Memory B cell (primary cell): ENCODE data around the gene GRM5.
"Not testable (repeated sequence)": the region's sequence is repeated elsewhere in the genome, so short reads cannot be mapped to it uniquely, and the experiment has no call there.

Source experiments
- ATAC-seq: fragments of 150-1000 bp; cut with Tn5 transposase; 2 replicates; pipeline ENCODE4 v1.10.0; 2021; ENCODE audit warnings: low read depth, mild to moderate bottlenecking, moderate library complexity
- DNase-seq, 2 donors: peaks; one replicate each; pipeline ENCODE4 v3.0.0; 2022; ENCODE audit warnings: low spot score in 2 of 2
- H3K27ac Mint-ChIP-seq: one replicate; pipeline ENCODE4 v1.8.0; 2022; ENCODE audit warnings: mild to moderate bottlenecking, moderate library complexity, mixed read lengths
- H3K27me3 Mint-ChIP-seq: one replicate; pipeline ENCODE4 v1.8.0; 2022; ENCODE audit warnings: mixed read lengths
- H3K36me3 Mint-ChIP-seq: one replicate; pipeline ENCODE4 v1.8.0; 2022; ENCODE audit warnings: mild to moderate bottlenecking, mixed read lengths
- H3K4me1 Mint-ChIP-seq: one replicate; pipeline ENCODE4 v1.8.0; 2022; ENCODE audit warnings: mixed read lengths
- H3K4me3 Mint-ChIP-seq: one replicate; pipeline ENCODE4 v1.8.0; 2022; ENCODE audit warnings: mild to moderate bottlenecking, moderate library complexity, mixed read lengths
- H3K9me3 Mint-ChIP-seq: one replicate; pipeline ENCODE4 v1.8.0; 2022; ENCODE audit warnings: mixed read lengths

The GRM5 gene

GRCh38 chr11:88464528-88464927 is 601.3 kb downstream of the GRM5 start:
- no peaks in the 10 kb centered on the region for H3K36me3 Mint-ChIP-seq
- peaks cover 3% of the 10 kb centered on the region for H3K4me1 Mint-ChIP-seq
- H3K9me3 Mint-ChIP-seq: peaks cover 3% of the 10 kb centered on the region
- DNase-seq (no peak), ATAC-seq (no peak)
- H3K4me3 Mint-ChIP-seq: no peak overlapping the region
- H3K27me3 Mint-ChIP-seq: peaks cover 6% of the 10 kb centered on the region
- no peak overlapping the region for H3K27ac Mint-ChIP-seq

GRCh38 chr11:88463301-88463700 is 602.5 kb downstream of the GRM5 start:
- not testable (repeated sequence) for H3K4me3 Mint-ChIP-seq, H3K27ac Mint-ChIP-seq, DNase-seq, ATAC-seq, H3K36me3 Mint-ChIP-seq, H3K27me3 Mint-ChIP-seq, H3K4me1 Mint-ChIP-seq, H3K9me3 Mint-ChIP-seq

GRCh38 chr11:88458047-88458446 is 607.7 kb downstream of the GRM5 start:
- not testable (repeated sequence) for DNase-seq, H3K27me3 Mint-ChIP-seq, H3K9me3 Mint-ChIP-seq, ATAC-seq, H3K4me1 Mint-ChIP-seq, H3K27ac Mint-ChIP-seq, H3K4me3 Mint-ChIP-seq, H3K36me3 Mint-ChIP-seq

- H3K9me3 Mint-ChIP-seq: peaks cover 2% of the 10 kb centered on the region
- H3K4me3 Mint-ChIP-seq: no peak overlapping the region
- H3K4me1 Mint-ChIP-seq: no peaks in the 10 kb centered on the region
- no peaks in the 10 kb centered on the region for H3K36me3 Mint-ChIP-seq
- H3K27me3 Mint-ChIP-seq: peaks cover 2% of the 10 kb centered on the region
- no peak overlapping the region for H3K27ac Mint-ChIP-seq
- DNase-seq: no peak
- no peak for ATAC-seq
Measured at GRCh38 chr11:88455974-88456373, 609.8 kb downstream of the GRM5 start.

GRCh38 chr11:88454881-88455280 is 610.9 kb downstream of the GRM5 start:
- H3K27me3 Mint-ChIP-seq: peaks cover 2% of the 10 kb centered on the region
- peaks cover 2% of the 10 kb centered on the region for H3K9me3 Mint-ChIP-seq
- no peak for DNase-seq
- no peak overlapping the region for H3K4me3 Mint-ChIP-seq
- H3K4me1 Mint-ChIP-seq: no peaks in the 10 kb centered on the region
- H3K27ac Mint-ChIP-seq: no peak overlapping the region
- ATAC-seq: no peak
- no peaks in the 10 kb centered on the region for H3K36me3 Mint-ChIP-seq
